ENCODE measurements around the gene PGK2. TPM values are rescaled to one million over a fixed set of nuclear protein-coding genes. Genes with fewer than 3 reads are reported as not detected.

Gene PGK2
- total and polyA plus RNA-seq, 9 donors, result not detected

GRCh38 chr6:49739423-49739822 lies 47.7 kb downstream of the PGK2 start:
- intact Hi-C loops (cut with DNase I), result no loop called here
- Histone ChIP-seq H3K36me3 (no peaks in the 10 kb centered on the region), H3K4me1 (ENCODE audit: insufficient read depth) (no peaks in the 10 kb centered on the region), H3K9me3 (no peaks in the 10 kb centered on the region), H3K27ac (no peak overlapping the region), H3K27me3 (no peaks in the 10 kb centered on the region), H3K4me3 (no peak overlapping the region)
- 82 to 89% (median 84%) methylated on average over 2 of the region's 2 CpGs for WGBS, 3 donors
- DNase-seq, result no peak
- TF ChIP-seq CTCF (IDR thresholded peaks at IDR 0.05) (no peak), EP300 (IDR thresholded peaks at IDR 0.05) (no peak), POLR2A (IDR thresholded peaks at IDR 0.05) (no peak)

- Histone ChIP-seq H3K36me3 (no peaks in the 10 kb centered on the region), H3K9me3 (no peaks in the 10 kb centered on the region), H3K27ac (no peak overlapping the region), H3K4me1 (ENCODE audit: insufficient read depth) (no peaks in the 10 kb centered on the region), H3K27me3 (no peaks in the 10 kb centered on the region), H3K4me3 (no peak overlapping the region)
- no peak for DNase-seq
- intact Hi-C loops (cut with DNase I), result no loop called here
- WGBS, 3 donors, result 63 to 68% (median 68%) methylated on average over 4 of the region's 4 CpGs
- no peak for TF ChIP-seq CTCF (IDR thresholded peaks at IDR 0.05)
- TF ChIP-seq POLR2A (IDR thresholded peaks at IDR 0.05), result no peak
- TF ChIP-seq EP300 (IDR thresholded peaks at IDR 0.05), result no peak
Observed at GRCh38 chr6:49736017-49736508, 51.0 kb downstream of the PGK2 start.

Other genes starting within 250 kb of the PGK2 start
- 1 to 10 TPM in 4 of 7 donors, under 1 TPM in 2, not detected in 1; 0.40 to 5.2 (median 1.2) TPM for gene C6orf141, start 236.6 kb downstream of the PGK2 start, total RNA-seq
- gene C6orf141, start 236.6 kb downstream of the PGK2 start, polyA plus RNA-seq, result 1 to 10 TPM; 2.8 to 5.2 TPM
- gene RHAG, start 150.4 kb downstream of the PGK2 start, total RNA-seq, result under 1 TPM in 2 of 7 donors, not detected in 5; 0.40 to 0.43 TPM
- not detected for gene RHAG, start 150.4 kb downstream of the PGK2 start, polyA plus RNA-seq
- 10 to 100 TPM in 1 of 7 donors, under 1 TPM in 2, not detected in 4; 0.64 to 24.1 (median 0.72) TPM for gene CRISP2, start 73.7 kb downstream of the PGK2 start, total RNA-seq
- under 1 TPM in 1 of 2 donors, not detected in 1; 0.06 TPM for gene CRISP2, start 73.7 kb downstream of the PGK2 start, polyA plus RNA-seq
- gene CRISP3, start 42.9 kb downstream of the PGK2 start, total RNA-seq, result 100 to 1,000 TPM in 1 of 7 donors, 10 to 100 TPM in 4, under 1 TPM in 1, not detected in 1; 0.30 to 541 (median 21.1) TPM
- under 1 TPM; 0.10 to 0.90 TPM for gene CRISP3, start 42.9 kb downstream of the PGK2 start, polyA plus RNA-seq
- not detected for gene CRISP1, start 79.2 kb upstream of the PGK2 start, total RNA-seq
- not detected for gene CRISP1, start 79.2 kb upstream of the PGK2 start, polyA plus RNA-seq
- gene DEFB114, start 176.9 kb upstream of the PGK2 start, total RNA-seq, result not detected
- gene DEFB114, start 176.9 kb upstream of the PGK2 start, polyA plus RNA-seq, result not detected
- gene DEFB113, start 182.3 kb upstream of the PGK2 start, total RNA-seq, result not detected
- not detected for gene DEFB113, start 182.3 kb upstream of the PGK2 start, polyA plus RNA-seq
- not detected for gene DEFB110, start 234.7 kb upstream of the PGK2 start, total RNA-seq
- not detected for gene DEFB110, start 234.7 kb upstream of the PGK2 start, polyA plus RNA-seq